GM19023 (cell line): Measurements from ENCODE around the gene TM9SF4.

Experiments used
- ATAC-seq: cut with Tn5 transposase; IDR thresholded peaks from one replicate; pipeline ENCODE4 v1.9.1; 2021; ENCODE audit warnings: mild to moderate bottlenecking, moderate library complexity; ENCODE audit not compliant: unreplicated experiment

Gene TM9SF4

GRCh38 chr20:32205843-32206759, 96.6 kb downstream of the TM9SF4 start:
- ATAC-seq: no peak

DNA sequence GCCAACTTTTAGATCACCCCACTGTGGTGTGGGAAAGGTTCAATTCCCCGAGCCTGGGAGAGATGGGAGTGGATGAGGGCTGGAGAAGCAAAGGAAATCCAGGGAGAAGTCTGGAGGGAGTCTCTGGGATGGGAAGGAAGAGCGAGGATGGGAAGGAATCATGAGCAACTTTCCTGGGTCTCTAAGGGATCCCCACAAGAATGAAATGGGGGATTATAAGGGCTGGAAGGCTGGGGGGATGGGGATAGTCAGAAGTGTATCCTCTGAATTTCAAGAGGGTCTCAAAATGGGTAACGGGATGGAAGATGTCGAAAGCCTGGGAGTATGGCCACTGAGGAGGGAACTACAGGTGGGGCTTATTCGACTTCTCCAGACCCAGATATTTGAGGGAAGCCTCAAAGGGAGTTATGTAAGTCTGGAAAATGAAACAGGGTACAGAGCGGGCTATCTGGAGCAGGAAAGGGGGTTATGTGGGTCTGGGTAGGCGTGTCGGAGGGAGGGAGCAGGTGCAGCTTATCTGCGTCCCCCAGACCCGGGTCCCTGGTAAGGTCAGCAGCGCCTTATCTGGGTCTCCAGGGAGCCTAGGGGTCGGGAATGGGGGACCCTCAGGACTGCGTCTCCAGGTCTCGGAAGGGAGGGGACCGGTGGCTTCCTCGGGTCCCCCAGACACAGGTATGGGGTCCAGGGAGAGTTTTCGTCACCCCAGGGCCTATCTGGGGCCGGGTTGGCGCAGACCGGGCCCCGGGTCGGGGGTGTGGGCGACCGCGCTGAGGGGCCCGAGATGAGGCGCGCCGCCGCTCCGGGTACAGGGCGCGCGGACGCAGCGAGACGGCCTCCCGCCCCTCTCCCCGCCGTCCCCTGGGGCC, 97.5 kb downstream of the TM9SF4 start:
- ATAC-seq: peak; percentile 29

DNA sequence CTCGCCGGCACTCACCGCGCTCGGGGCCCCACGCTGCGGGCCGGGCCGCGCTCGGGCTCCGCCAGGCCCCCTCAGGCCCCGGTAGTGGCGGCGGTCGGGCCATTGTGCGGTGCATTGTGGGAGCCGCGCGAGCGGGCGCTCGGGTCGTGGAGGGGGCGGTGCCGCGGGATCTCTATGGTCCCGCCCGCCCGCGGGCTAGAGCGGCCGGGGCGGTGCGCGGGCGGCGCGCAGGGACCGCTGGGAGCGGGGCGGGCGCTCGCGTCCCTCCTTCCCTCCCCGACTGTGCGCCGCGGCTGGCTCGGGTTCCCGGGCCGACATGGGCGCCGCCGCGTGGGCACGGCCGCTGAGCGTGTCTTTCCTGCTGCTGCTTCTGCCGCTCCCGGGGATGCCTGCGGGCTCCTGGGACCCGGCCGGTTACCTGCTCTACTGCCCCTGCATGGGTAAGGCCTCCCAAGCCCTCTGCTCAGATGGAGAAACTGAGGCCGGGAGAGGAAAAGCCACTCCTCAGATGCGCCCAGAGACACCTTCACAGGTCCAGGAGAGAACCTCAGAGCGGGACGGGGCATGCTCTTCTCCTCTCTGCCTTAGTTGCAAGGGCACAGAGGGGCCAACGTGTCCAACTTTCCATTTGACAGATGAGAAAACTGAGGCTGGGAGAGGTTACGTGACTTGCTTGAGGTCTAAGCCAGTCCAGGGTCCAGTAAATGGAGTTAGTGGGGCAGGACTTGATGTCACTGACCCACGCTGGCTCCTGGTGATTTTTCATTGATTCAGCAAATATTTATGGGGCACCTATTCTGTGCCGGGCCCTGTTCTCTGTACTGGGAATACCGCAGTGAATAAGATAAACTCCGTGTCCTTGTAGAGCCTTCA, 98.3 kb downstream of the TM9SF4 start, which contains the start of the genes PLAGL2 and POFUT1:
Gene PLAGL2, minus strand, starts transcription at position 118 of the 873 bp plus-strand sequence. CDS start 5,565 bp downstream, outside the sequence.
Gene POFUT1, plus strand, starts transcription at position 255 of the 873 bp plus-strand sequence. Its CDS starts 62 bp downstream, at position 317.
- ATAC-seq: peak; percentile 85

DNA sequence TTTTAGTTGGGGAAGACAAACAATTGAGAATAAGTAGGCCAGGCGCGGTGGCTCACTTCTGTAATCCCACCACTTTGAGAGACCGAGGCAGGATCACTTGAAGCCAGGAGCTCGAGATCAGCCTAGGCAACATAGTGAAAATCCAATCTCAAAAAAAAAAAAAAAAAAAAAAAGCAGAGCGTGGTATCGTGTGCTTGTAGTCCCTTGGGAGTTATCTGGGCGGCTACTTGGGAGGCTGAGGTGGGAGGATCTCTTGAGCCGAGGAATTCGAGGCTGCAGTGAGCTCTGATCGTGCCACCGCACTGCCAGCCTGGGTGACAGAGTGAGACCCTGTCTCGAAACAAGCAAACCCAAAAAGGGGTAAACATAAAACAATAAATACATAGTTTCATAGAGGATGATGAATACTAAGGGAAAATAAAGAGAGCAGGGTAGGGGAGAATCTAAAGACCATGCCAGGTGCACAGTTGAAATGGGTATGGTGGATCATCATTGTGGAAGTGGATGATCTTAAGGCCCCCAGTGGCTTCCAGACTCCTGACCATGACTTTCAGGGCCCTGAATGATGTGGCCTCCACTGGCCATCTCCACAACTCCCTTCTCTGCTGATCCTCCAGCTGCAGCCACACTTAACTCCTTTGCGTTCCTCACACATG, 99.1 kb downstream of the TM9SF4 start:
- no peak for ATAC-seq

DNA sequence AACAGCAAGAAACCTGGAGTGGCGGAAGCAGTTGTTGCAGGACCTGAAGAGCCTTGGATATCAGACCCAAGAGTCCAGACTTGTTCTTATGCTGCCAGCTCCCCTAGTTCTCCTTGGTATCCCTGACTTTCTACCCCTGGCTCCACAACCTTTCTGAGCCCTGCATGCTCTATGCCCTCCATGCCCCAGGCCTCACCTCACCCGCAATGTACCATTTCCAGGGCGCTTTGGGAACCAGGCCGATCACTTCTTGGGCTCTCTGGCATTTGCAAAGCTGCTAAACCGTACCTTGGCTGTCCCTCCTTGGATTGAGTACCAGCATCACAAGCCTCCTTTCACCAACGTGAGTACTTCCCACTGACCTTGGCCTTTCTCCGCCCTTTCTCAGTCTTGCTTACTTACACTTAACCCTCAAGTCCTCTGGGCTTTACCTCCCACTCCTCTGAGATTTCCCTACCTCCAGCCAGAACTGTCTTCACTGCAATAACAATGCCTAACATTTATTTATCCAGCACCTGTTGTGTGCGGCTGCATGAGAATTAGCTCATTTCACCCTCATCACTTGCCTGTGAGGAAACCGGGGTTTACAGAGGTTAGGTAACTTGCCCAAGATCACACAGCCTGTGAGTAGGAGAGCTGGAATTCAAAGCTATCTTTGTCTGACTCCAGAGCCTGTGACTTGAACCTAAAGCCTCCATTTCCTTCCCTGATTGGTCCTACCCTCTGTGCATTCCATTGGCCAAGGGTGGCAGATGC, 100.5 kb downstream of the TM9SF4 start:
- ATAC-seq: no peak

DNA sequence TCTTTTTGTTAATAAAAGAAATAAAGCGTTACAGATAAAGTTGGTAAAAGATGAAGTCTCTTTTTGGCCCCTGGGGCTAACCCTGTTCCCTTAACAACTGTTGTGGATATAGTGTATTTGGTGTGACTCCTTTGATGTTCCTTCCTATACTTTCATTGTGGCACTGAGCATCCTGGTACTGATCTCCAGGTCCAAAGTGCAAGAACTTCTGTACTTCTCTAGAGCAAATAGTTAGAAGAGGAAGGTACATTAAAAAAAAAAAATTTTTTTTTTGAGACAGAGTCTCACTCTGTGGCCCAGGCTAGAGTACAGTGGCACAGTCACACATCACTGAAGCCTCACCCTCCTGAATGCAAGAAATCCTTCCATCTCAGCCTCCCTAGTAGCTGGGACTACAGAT, 104.4 kb downstream of the TM9SF4 start:
- ATAC-seq: no peak

DNA sequence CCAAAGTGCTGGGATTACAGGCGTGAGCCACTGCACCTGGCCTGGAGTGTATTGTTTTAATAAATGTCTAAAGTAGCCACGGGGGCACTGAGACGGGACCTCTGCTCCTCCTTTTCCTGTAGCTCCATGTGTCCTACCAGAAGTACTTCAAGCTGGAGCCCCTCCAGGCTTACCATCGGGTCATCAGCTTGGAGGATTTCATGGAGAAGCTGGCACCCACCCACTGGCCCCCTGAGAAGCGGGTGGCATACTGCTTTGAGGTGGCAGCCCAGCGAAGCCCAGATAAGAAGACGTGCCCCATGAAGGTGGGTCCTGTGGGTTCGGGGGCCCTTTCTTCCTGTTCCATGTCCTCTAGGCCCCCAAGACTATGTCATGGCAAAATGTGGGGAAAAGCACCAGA, 105.6 kb downstream of the TM9SF4 start:
- no peak for ATAC-seq

DNA sequence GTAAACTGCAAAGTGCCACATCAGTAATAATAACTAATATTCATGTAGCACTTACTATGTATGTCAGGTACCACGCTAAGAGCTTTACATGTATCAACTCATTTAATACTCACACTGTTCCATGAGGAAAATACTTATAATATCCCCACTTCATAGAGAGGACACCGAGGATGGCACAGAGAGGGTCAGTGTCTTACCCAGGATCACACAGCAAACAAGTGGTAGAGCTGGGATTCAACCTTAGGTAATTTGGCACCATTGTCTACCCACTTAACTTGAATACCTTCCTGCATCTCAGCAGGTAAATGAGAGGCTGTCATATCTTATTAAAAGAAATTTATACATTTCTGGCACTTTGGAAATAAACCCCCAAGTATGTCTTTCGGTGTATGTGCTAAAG, 106.2 kb downstream of the TM9SF4 start:
- ATAC-seq: no peak

- ATAC-seq: no peak
Measured at GRCh38 chr20:32216179-32217142, 106.9 kb downstream of the TM9SF4 start.
